Activated CD4-positive, alpha-beta memory T cell treated with anti-CD3 and anti-CD28 coated beads for 36 hours (primary cell): ENCODE data around the gene HSP90B1. TPM values are rescaled to one million over a fixed set of nuclear protein-coding genes. Genes with fewer than 3 reads are reported as not detected.

Experiments
- CTCF ChIA-PET: fragments of 350-600 bp; sonication (Branson Sonifier 250); formaldehyde crosslinking; loops from one replicate; lab custom pipeline; 2021; ENCODE audit warnings: antibody characterized with exemption, inconsistent platforms; lab: Charles Lee
- POLR2A ChIA-PET: fragments of 350-600 bp; sonication (Branson Sonifier 250); formaldehyde crosslinking; loops from one replicate; lab custom pipeline; 2021; ENCODE audit warnings: antibody characterized with exemption; lab: Charles Lee
- DNase-seq: peaks from one replicate; pipeline ENCODE4 v3.0.0-alpha.2; 2020
- H3K27ac Mint-ChIP-seq: one replicate; pipeline ENCODE4 v1.8.0; 2021; ENCODE audit warnings: mixed read lengths
- H3K27me3 Mint-ChIP-seq: one replicate; pipeline ENCODE4 v1.8.0; 2021; ENCODE audit warnings: mixed read lengths
- H3K36me3 Mint-ChIP-seq: one replicate; pipeline ENCODE4 v1.8.0; 2021; ENCODE audit warnings: mixed read lengths
- H3K4me1 Mint-ChIP-seq: one replicate; pipeline ENCODE4 v1.8.0; 2021; ENCODE audit warnings: low read depth, mixed read lengths
- H3K4me3 Mint-ChIP-seq: one replicate; pipeline ENCODE4 v1.8.0; 2021; ENCODE audit warnings: mild to moderate bottlenecking, mixed read lengths
- H3K9me3 Mint-ChIP-seq: one replicate; pipeline ENCODE4 v1.8.0; 2021; ENCODE audit warnings: mixed read lengths
- intact Hi-C: fragments of 100-400 bp; cut with micrococcal nuclease; formaldehyde crosslinking; loops from one replicate; pipeline ENCODE4 v1.15.1; 2023
- total RNA-seq, 2 experiments: library from RNA; stranded (reverse); gene quantifications; one replicate each; pipeline ENCODE4 v1.2.3, GENCODE V29; 2021

HSP90B1 gene
- total RNA-seq, 2 experiments from 2014 or later: 452 to 453 TPM

DNA sequence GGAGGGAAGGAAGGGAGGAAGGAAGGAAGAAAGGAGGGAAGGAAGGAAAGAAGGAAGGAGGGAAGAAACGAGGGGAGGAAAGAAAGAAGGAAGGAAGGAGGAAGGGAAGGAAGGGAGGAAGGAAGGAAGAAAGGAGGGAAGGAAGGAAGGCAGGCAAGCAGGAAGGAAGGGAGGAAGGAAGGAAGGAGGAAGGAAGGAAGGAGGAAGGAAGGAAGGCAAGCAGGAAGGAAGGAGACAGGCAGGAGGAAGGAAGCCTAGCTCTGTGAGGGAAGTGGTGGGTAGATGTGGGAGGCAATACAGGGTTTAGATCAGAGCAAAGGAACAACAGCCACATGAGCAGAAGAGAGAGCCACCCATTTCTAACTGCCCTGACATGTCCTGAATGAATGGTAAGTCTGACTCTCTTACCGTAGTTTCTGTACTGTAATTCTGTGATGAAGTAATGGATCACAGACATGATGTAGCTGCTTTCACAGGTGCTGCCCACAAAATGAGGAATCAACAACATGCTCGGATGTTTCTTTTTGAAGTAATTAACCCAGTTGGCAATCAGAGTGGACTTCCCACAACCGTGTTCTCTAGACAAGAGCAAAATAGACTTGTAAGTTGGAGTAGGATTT, 24.4 kb upstream of the HSP90B1 start:
- Mint-ChIP-seq H3K27ac (peak overlapping the region; percentile 73), H3K4me1 (peaks cover 50% of the 10 kb centered on the region), H3K9me3 (no peaks in the 10 kb centered on the region), H3K4me3 (no peak overlapping the region), H3K27me3 (no peaks in the 10 kb centered on the region), H3K36me3 (no peaks in the 10 kb centered on the region)
- intact Hi-C loops: loop anchor here (1.0 kb wide), 1 partner anchor 19 kb away; no protein-coding TSS in a partner anchor
- peak; percentile 22 for DNase-seq
- CTCF ChIA-PET: interaction anchor here (0.7 kb wide), 1 partner anchor 116 kb away, joined by 3 read pairs; no protein-coding TSS in a partner anchor
- POLR2A ChIA-PET: interaction anchor here (1.1 to 2.9 kb wide), 2 partner anchors 19 to 21 kb away, joined by 3 to 21 read pairs; no protein-coding TSS in a partner anchor

DNA sequence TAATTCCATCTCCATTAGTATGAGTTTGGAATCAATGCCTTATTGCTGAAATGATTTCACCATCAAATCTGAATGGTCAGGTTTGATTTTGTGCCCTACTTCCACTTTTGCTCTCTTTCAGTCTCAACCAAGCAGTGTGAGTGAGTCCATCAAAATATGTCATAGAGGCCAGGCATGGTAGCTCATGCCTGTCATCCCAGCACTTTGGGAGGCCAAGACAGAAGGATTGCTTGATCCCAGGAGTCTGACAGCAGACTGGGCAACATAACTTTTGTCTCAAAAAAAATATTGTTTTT, 22.0 kb upstream of the HSP90B1 start:
- DNase-seq: no peak
- intact Hi-C loops: no loop called here
- ChIA-PET POLR2A (interaction anchor here (1.5 to 2.9 kb wide), 2 partner anchors 17 to 58 kb away, joined by 4 to 21 read pairs; partner anchors contain the start of gene TDG), CTCF (interaction anchor here (1.1 to 1.3 kb wide), 3 partner anchors 11 to 201 kb away, joined by 3 to 5 read pairs (median 3); no protein-coding TSS in a partner anchor)
- Mint-ChIP-seq H3K27me3 (no peaks in the 10 kb centered on the region), H3K4me1 (peaks cover 30% of the 10 kb centered on the region), H3K4me3 (no peak overlapping the region), H3K36me3 (no peaks in the 10 kb centered on the region), H3K27ac (no peak overlapping the region), H3K9me3 (no peaks in the 10 kb centered on the region)

DNA sequence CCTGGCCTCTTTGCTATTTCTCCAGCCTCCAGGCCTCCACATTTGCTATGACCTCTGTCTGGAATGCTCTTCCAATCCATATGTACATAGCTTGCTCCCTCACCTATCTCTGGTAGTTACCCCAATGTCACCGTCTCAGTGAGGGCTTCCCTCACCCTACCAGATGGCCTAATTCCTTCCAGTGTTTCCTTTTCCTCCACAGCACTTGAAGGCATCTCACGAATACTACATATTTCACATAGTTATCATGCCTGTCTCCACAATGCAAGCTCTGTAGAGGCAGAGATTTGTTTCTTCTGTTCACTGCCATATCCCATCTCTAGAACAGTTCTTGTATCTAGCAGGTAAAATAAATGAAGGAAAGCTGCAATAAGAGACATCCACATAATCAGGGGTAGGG, 21.3 kb upstream of the HSP90B1 start:
- no peak for DNase-seq
- no peaks in the 10 kb centered on the region for H3K9me3 Mint-ChIP-seq
- no peak overlapping the region for H3K4me3 Mint-ChIP-seq
- H3K36me3 Mint-ChIP-seq: no peaks in the 10 kb centered on the region
- no peaks in the 10 kb centered on the region for H3K27me3 Mint-ChIP-seq
- peaks cover 27% of the 10 kb centered on the region for H3K4me1 Mint-ChIP-seq
- ChIA-PET CTCF (interaction anchor here (1.1 to 1.3 kb wide), 2 partner anchors 12 to 201 kb away, joined by 3 to 5 read pairs; no protein-coding TSS in a partner anchor), POLR2A (interaction anchor here (0.7 to 1.5 kb wide), 2 partner anchors 16 to 57 kb away, joined by 3 to 4 read pairs; partner anchors contain the start of gene TDG)
- intact Hi-C loops: no loop called here
- no peak overlapping the region for H3K27ac Mint-ChIP-seq

DNA sequence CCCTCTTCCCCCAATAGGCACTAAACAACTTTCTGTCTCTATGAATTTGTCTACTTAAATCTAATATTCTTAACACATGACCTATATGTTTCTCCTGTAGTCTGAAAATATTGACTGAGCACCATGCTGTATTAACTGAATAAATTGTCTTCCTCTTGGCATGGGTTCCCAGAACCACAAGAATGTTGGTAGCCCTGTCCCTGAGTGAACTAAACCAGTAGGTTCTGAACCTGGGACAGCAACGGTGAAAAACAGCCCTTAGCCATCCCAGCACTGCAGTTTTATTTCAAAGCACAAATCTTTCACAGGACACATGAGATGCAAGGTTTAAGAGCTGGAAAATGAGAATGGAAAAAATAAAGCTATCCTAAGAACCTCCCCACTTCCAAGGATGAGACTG, 20.4 kb upstream of the HSP90B1 start:
- DNase-seq: no peak
- ChIA-PET POLR2A (interaction anchor here (1.6 kb wide), 1 partner anchor 15 kb away, joined by 4 read pairs; no protein-coding TSS in a partner anchor), CTCF (interaction anchor here (1.2 kb wide), 1 partner anchor 26 kb away, joined by 3 read pairs; no protein-coding TSS in a partner anchor)
- intact Hi-C loops: no loop called here
- peaks cover 19% of the 10 kb centered on the region for H3K4me1 Mint-ChIP-seq
- H3K27me3 Mint-ChIP-seq: no peaks in the 10 kb centered on the region
- no peaks in the 10 kb centered on the region for H3K9me3 Mint-ChIP-seq
- no peak overlapping the region for H3K27ac Mint-ChIP-seq
- no peak overlapping the region for H3K4me3 Mint-ChIP-seq
- no peaks in the 10 kb centered on the region for H3K36me3 Mint-ChIP-seq

DNA sequence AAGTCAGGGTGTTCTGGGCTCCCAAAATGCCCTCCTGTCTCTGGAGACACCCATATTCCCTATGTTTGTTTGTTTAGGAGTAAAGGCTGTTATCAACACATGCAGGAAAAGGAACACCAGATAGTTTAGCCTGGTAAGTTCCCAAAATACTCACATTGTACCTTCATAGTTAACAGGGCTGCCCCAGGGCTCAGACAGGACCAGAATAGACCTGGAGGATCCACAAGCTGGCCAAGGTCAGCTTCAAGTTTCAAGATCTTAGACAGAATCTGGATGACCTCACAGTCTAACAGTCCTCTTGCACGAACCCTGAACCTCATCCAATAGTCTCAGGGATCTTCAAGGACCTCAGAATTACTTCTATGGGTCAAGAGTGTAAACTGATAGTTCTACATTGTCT, 18.1 kb upstream of the HSP90B1 start:
- CTCF ChIA-PET: interaction anchor here (1.3 kb wide), 1 partner anchor 12 kb away, joined by 3 read pairs; no protein-coding TSS in a partner anchor

DNA sequence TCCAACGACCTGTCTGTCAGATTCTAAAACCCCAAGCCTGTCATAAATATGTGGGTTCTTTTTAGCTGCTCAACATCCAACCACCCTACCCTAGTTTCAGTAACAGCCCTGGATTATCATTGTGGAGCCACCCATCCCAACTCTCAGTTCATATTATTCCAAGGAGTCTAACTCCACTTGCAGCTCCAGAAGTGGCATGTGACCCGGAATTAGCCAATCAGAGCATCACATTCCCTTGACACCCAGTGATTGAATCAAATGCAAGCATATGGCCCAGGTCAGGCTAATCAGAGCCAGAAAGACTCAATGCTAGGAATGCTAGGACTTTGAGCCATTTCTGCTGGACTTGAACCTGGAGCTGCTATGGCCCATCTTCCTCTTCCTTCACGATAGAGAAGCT, 17.1 kb upstream of the HSP90B1 start:
- H3K27me3 Mint-ChIP-seq: no peaks in the 10 kb centered on the region

More for the DNA sequence above, 18.1 kb upstream of the HSP90B1 start:
- Mint-ChIP-seq H3K36me3 (no peaks in the 10 kb centered on the region), H3K27ac (no peak overlapping the region), H3K4me1 (peaks cover 4% of the 10 kb centered on the region), H3K4me3 (no peak overlapping the region), H3K27me3 (no peaks in the 10 kb centered on the region), H3K9me3 (no peaks in the 10 kb centered on the region)
- POLR2A ChIA-PET: no interaction called here
- DNase-seq: no peak
- intact Hi-C loops: no loop called here

DNA sequence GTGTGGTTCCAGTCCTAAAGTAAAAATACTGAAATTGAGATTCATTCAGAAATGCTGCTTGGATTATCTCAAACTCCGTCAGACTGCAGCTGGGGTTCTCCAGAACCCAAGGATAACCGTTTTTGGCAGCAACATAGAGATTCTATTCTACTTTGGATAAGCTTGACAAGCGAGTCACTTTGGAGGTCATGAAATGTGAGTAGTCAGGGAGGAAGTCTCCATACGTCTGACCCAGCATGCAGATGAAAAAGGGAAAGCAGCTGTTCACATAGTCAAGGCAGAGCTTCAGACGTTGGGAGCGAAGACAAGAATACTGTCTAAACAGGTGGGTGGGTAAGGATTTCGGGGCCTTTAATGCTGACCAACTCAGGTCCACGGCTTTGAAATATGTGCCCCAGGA, 14.9 kb upstream of the HSP90B1 start:
- intact Hi-C loops: no loop called here

More for the DNA sequence above, 17.1 kb upstream of the HSP90B1 start:
- Mint-ChIP-seq H3K36me3 (no peaks in the 10 kb centered on the region), H3K27ac (no peak overlapping the region), H3K4me1 (no peaks in the 10 kb centered on the region), H3K4me3 (no peak overlapping the region), H3K9me3 (peaks cover 6% of the 10 kb centered on the region)
- intact Hi-C loops: no loop called here
- no peak for DNase-seq
- ChIA-PET CTCF (interaction anchor here (1.3 to 2.2 kb wide), 2 partner anchors 11 to 35 kb away, joined by 3 to 9 read pairs; no protein-coding TSS in a partner anchor), POLR2A (no interaction called here)

DNA sequence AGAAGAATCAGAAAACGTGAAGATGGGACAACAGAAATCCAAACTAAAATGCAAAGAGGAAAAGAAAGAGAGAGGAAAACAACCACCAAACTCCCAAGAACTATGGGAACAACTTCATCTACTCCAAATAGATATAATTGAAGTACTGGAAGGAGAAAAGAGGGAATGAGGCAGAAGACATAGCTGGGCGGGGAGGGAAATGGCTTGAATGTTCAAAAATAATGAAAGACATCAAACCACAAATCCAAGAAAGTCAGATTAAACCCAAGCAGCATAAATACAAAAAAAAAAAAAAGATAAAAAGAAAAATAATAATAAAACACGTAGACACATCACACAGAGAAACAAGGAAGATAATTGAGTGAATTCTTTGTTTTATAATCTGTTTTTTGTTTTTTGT, 12.3 kb upstream of the HSP90B1 start:
- POLR2A ChIA-PET: no interaction called here

More for the DNA sequence above, 14.9 kb upstream of the HSP90B1 start:
- Mint-ChIP-seq H3K27ac (no peak overlapping the region), H3K4me1 (no peaks in the 10 kb centered on the region), H3K27me3 (no peaks in the 10 kb centered on the region), H3K4me3 (no peak overlapping the region), H3K9me3 (peaks cover 6% of the 10 kb centered on the region), H3K36me3 (no peaks in the 10 kb centered on the region)
- ChIA-PET POLR2A (no interaction called here), CTCF (interaction anchor here (0.9 kb wide), 3 partner anchors 10 to 31 kb away, joined by 3 read pairs; no protein-coding TSS in a partner anchor)
- no peak for DNase-seq

DNA sequence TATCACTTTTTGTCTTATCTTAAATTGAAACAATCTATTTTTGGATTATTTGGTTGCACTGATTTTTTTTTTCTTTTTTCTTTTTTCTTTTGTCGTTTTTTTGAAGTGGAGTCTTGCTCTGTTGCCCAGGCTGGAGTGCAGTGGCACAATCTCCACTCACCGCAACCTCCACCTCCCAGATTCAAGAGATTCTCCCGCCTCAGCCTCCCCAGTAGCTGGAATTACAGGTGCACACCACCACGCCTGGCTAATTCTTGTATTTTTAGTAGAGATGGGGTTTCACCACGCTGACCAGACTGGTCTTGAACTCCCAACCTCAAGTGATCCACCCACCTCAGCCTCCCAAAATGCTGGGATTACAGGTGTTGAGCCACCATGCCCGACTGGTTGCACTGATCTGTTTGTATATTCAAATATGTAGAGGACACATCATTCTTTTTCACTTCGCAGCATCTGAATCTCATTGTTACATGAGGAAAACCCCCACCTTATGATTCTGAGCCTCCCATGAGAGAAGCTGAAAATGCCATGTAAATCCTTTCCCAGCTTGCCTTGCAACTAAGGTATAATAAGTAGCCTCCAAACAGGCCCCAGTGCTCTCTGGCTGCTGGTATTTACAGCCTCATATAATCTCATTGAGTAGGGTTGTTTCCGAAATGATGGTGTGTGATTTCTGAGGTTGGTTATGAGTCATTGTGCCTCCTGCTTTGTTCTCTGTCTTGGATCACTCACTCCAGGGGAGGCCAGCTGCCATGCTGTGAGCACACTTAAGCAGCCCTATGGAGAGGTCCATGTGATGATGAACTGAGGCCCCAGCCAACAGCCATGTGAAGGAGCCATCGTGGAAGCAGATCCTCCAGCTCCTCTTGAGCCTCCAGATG, 5.2 kb upstream of the HSP90B1 start:
- ChIA-PET POLR2A (interaction anchor here (0.7 to 2.4 kb wide), 11 partner anchors 10 to 213 kb away, joined by 3 to 21 read pairs (median 4); partner anchors contain the start of genes NFYB, NT5DC3 and TDG), CTCF (interaction anchor here (0.6 to 1.2 kb wide), 6 partner anchors 10 to 184 kb away, joined by 3 to 4 read pairs (median 3); no protein-coding TSS in a partner anchor)
- peaks cover 39% of the 10 kb centered on the region for H3K4me1 Mint-ChIP-seq
- no peaks in the 10 kb centered on the region for H3K27me3 Mint-ChIP-seq
- H3K27ac Mint-ChIP-seq: peak overlapping the region; percentile 94
- DNase-seq: peak; percentile 80
- H3K9me3 Mint-ChIP-seq: no peaks in the 10 kb centered on the region
- peaks cover 3% of the 10 kb centered on the region for H3K36me3 Mint-ChIP-seq
- intact Hi-C loops: loop anchor here (1.0 to 10.0 kb wide), 9 partner anchors 19 to 770 kb away; partner anchors contain the start of genes HCFC2, NT5DC3 and TDG
- peak overlapping the region; percentile 78 for H3K4me3 Mint-ChIP-seq

More for the DNA sequence above, 12.3 kb upstream of the HSP90B1 start:
- intact Hi-C loops: no loop called here
- no peaks in the 10 kb centered on the region for H3K4me1 Mint-ChIP-seq
- H3K4me3 Mint-ChIP-seq: no peak overlapping the region
- H3K9me3 Mint-ChIP-seq: peaks cover 6% of the 10 kb centered on the region
- no peak for DNase-seq
- CTCF ChIA-PET: no interaction called here
- H3K27ac Mint-ChIP-seq: no peak overlapping the region
- no peaks in the 10 kb centered on the region for H3K27me3 Mint-ChIP-seq
- H3K36me3 Mint-ChIP-seq: no peaks in the 10 kb centered on the region

DNA sequence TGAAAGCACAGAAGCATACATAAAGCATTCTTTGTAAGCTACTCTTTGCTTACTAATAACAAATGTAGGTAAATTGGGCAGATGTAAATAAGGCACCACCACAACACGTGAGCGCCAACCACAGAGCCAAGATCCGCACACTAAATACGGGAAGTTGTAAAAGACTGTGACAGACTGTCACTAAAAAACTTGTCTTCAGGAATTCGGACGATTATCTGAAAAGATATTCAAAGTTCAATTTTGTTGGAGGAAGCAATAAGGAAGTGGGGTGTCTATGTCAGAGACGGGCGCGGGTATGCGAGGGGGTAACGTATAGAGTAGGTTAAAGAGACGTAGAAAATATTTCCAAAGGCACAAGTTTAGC, 1.5 kb upstream of the HSP90B1 start:
- H3K27me3 Mint-ChIP-seq: no peaks in the 10 kb centered on the region
- intact Hi-C loops: loop anchor here (1.0 to 10.0 kb wide), 3 partner anchors 21 to 766 kb away; no protein-coding TSS in a partner anchor
- H3K4me1 Mint-ChIP-seq: peaks cover 60% of the 10 kb centered on the region
- ChIA-PET CTCF (interaction anchor here (1.3 to 1.5 kb wide), 2 partner anchors 27 to 31 kb away, joined by 3 to 4 read pairs; no protein-coding TSS in a partner anchor), POLR2A (interaction anchor here (0.7 to 4.2 kb wide), 9 partner anchors 21 to 209 kb away, joined by 3 to 49 read pairs (median 6); partner anchors contain the start of genes NFYB and TDG)
- DNase-seq: peak; percentile 88
- peaks cover 37% of the 10 kb centered on the region for H3K36me3 Mint-ChIP-seq
- H3K27ac Mint-ChIP-seq: peak overlapping the region; percentile 97
- H3K4me3 Mint-ChIP-seq: peak overlapping the region; percentile 86
- no peaks in the 10 kb centered on the region for H3K9me3 Mint-ChIP-seq
